GM13977 (cell line): ENCODE measurements around the gene PLEKHH1.

Experiments
- DNase-seq: peaks from one replicate; pipeline ENCODE4 v3.0.0; 2012; ENCODE audit warnings: low spot score
- in situ Hi-C: fragments of 300-500 bp; cut with MboI; formaldehyde crosslinking; loops from one replicate; pipeline ENCODE4 v1.12.0; 2022; ENCODE audit warnings: low sequenced_read_pairs, low pct_unique_long_range_greater_than_20kb, mixed read lengths, inconsistent platforms; ENCODE audit not compliant: unreplicated experiment
- TF ChIP-seq, protein P1 (sequence below): IDR thresholded peaks from 2 replicates; pipeline ENCODE4 v1.5.1; 2012; ENCODE audit warnings: mild to moderate bottlenecking, control low read depth; ENCODE audit not compliant: insufficient read depth; ENCODE audit errors: extremely low read depth, missing control alignments

PLEKHH1 gene

GRCh38 chr14:67532998-67533753 is at the start of gene PLEKHH1:
PLEKHH1 (plus strand) TSS chr14:67533290; CDS start chr14:67541868, 8,578 bp downstream.
- TF ChIP-seq, protein P1, sequence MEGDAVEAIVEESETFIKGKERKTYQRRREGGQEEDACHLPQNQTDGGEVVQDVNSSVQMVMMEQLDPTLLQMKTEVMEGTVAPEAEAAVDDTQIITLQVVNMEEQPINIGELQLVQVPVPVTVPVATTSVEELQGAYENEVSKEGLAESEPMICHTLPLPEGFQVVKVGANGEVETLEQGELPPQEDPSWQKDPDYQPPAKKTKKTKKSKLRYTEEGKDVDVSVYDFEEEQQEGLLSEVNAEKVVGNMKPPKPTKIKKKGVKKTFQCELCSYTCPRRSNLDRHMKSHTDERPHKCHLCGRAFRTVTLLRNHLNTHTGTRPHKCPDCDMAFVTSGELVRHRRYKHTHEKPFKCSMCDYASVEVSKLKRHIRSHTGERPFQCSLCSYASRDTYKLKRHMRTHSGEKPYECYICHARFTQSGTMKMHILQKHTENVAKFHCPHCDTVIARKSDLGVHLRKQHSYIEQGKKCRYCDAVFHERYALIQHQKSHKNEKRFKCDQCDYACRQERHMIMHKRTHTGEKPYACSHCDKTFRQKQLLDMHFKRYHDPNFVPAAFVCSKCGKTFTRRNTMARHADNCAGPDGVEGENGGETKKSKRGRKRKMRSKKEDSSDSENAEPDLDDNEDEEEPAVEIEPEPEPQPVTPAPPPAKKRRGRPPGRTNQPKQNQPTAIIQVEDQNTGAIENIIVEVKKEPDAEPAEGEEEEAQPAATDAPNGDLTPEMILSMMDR: no peak
- DNase-seq: peak; percentile 84
- in situ Hi-C loops: no loop called here

DNA sequence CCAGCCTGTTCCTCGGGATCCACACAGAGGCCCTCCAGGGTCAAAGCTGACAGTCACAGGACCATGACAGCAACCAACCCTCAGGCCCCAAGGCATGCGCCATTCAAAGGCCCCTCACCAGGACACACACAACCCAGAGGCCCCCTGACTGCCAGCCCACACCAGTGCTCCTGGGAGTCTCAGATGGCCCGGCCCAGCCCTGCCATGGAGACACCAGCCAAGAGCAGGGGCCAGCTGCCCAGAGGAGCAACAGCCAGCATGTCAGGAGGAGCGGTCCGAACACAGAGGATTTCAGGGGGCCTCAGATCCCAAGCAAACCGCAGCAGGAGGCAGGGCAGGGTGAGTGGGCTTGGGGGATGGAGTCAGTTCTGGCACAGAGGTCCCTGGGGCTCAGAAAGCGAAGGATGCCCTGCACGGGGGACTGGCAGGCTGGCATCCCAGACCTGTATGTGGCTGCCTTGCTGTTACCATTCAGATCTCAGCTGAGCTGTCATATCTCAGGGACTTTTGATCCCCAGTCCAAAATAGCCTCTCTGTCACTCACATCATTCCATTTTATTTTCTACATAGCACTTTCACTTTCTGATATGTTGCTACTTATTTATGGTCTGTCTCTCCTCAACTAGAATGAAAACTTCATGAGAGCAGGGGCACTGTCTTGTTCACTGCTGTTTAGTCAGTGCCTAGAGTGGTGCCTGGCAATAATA is 49.4 kb upstream of the PLEKHH1 start:
- in situ Hi-C loops: no loop called here

GRCh38 chr14:67485501-67486095 is 47.5 kb upstream of the PLEKHH1 start:
- DNase-seq: no peak
- in situ Hi-C loops: no loop called here
- TF ChIP-seq, protein P1: no peak

More for the DNA sequence above, 49.4 kb upstream of the PLEKHH1 start:
- DNase-seq: no peak
- TF ChIP-seq, protein P1: no peak

GRCh38 chr14:67486890-67487289 is 46.2 kb upstream of the PLEKHH1 start:
- DNase-seq: no peak
- in situ Hi-C loops: no loop called here
- TF ChIP-seq, protein P1: no peak

DNA sequence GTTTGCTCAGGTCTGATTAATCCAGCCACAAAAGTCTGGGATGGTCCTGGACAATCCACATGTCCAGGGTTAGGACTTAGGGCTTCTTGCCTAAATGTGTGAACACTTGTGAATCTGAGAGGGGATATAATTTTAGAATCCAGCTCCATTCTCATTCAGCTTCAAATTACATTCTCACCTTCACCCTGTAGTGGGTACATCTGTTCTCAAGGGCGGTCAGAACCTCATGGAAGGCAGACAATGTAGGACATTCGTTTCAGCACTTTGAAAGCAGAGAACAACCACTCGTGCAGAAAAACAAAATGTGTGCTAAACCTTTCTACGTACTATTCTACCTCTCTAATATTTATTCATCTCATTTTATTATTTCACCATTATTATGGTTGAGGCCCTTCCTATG is 45.8 kb upstream of the PLEKHH1 start:
- TF ChIP-seq, protein P1: no peak
- DNase-seq: no peak
- in situ Hi-C loops: no loop called here

GRCh38 chr14:67487937-67488893 is 44.9 kb upstream of the PLEKHH1 start, which contains the start of gene TMEM229B:
TMEM229B (minus strand) TSS chr14:67488721; CDS start chr14:67473923, 14,798 bp downstream.
- TF ChIP-seq, protein P1: no peak
- in situ Hi-C loops: no loop called here

More at GRCh38 chr14:67487937-67488893, 44.9 kb upstream of the PLEKHH1 start, which contains the start of gene TMEM229B:
- peak; percentile 91 for DNase-seq
